Adipose tissue (tissue), 3 donors: ENCODE measurements around the gene STXBP5. TPM values are rescaled to one million over a fixed set of nuclear protein-coding genes. Genes with fewer than 3 reads are reported as not detected.

Source experiments
- H3K27ac ChIP-seq: one replicate; pipeline ENCODE4 v1.5.1; 2013; ENCODE audit warnings: low read depth, low read length
- WGBS, 3 donors: extraction: QIAGEN DNeasy Blood & Tissue Kit; methylation state at CpG; one replicate each; pipeline ENCODE4 v1.1.7; 2013; 5-methylcytosine and 5-hydroxymethylcytosine counted together
- polyA plus RNA-seq, 3 donors: library from polyadenylated mRNA; stranded (reverse); fragments of 200-250 nt; gene quantifications; one replicate each; pipeline ENCODE4 v1.2.3, GENCODE V29; 2013
- donor health status: healthy with polysubstance abuse.
- donor health status: Bipolar disorder and iron deficiency.
- donor health status: healthy.

The STXBP5 gene
- polyA plus RNA-seq, 3 donors = 4.4 to 8.8 (median 7.5) TPM

DNA sequence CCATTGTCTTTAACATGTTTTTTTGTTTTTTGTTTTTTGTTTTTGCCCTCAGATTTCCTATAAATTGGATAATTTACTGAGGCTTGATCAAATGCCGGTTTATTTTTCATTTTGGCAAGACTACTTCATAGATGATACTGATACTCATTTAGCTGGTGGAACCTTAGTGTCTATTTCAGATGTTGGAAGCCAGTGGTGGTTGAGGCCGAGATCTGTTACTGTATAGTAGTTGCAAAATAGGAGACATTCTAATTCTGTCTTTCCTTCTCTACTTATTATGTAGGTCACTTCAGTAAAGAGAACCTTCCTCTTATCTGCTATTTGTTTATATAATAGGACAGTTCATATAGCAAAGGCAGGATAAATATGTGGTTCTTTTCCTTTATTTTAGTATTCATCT, 63.4 kb downstream of the STXBP5 start:
- WGBS, 3 donors = 89 to 94% (median 93%) methylated on average over 2 of the region's 2 CpGs
- no peak overlapping the region for H3K27ac ChIP-seq

DNA sequence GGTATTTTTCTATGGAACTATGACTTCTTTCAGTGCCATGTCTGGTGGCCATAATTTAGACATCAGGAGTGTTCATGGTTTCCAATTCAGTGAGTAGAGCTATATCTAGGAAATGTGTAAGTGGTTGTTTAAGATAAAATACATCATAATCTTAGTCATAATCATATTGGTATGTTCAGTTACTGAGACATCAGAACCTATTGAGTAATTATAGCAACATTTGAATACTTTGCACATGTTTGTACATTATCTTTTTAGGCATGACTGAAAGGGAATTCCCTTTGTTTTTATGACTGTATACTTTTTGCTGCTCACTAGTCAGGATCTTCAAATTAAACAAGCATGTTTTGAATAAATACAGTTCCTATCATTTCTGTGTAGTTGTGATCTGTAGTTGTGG, 64.0 kb downstream of the STXBP5 start:
- no peak overlapping the region for H3K27ac ChIP-seq

DNA sequence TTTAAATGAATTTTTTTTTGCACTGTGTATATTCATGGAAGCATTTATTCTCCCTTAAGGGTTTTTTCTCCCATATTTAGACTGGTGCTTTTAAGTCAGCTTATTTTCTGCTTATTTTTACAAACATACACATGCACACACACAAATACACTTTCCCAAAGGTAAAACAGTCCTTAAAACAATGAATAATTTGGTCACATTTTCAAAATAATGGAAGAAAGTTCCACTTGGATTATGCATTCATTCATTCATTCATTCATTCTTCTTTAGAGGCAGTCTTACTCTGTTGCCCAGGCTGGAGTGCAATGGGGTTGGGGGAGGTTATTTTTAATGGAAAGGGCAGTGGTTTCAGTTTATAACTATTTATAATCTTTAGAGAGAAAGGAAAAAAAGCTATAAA, 69.8 kb downstream of the STXBP5 start:
- no peak overlapping the region for H3K27ac ChIP-seq

DNA sequence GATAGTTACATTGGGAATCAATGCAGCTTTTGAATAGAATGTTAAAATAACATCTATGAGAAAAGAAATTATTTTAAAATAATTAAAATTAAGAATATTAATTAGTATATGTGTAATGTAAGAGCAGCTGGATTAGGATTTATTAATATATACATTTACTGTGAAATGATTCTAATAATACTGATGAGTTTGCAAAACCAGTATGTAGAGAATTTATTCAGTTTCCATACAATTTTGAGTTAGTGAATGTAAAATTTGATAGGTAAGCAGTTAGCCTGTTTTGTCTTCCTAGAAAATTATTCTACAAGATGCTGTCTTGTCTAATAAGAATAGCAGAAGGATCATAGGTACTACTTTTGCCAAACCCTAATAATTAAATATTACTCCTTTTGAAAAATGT, 70.6 kb downstream of the STXBP5 start:
- no peak overlapping the region for H3K27ac ChIP-seq

DNA sequence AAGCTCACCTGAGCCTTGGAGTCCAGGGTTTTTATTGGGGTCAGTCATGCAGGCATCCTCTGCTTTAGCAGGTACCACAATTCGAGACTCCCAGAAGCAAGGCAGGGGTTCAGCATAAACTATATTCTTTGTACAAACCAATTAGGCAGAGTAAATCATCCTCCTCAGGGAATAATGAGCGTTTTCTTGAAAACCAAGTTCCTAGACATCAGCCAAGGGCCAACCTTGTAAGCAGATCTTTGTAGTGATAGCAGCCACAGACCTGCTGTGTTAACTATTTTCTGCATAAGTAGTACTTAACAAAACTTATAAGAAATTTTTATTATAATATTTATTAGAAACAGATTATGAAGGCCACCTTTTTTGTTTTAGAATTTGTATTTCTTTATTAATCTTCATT, 74.7 kb downstream of the STXBP5 start:
- WGBS, 3 donors = 66 to 85% (median 76%) methylated on average over 2 of the region's 2 CpGs
- H3K27ac ChIP-seq = no peak overlapping the region

DNA sequence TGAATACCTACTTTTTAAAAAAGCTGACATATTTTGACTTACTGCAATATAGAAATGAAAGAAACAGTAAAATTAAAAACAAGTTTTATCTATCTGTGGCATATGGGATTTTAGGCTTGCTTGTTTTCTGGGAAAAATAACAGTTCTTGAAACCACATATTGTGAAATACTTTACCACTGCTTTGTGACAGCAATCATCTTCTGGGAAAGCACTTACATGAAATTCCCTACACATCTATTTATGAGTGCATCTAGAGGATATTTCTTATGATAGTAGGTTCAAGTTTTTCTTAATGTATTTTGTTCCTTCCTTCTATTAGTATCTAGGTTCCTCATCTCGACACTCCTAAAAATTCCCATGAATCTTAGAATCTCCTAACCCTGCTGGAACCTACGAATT, 75.2 kb downstream of the STXBP5 start:
- 61 to 92% (median 80%) methylated on average over 2 of the region's 2 CpGs for WGBS, 3 donors
- no peak overlapping the region for H3K27ac ChIP-seq

DNA sequence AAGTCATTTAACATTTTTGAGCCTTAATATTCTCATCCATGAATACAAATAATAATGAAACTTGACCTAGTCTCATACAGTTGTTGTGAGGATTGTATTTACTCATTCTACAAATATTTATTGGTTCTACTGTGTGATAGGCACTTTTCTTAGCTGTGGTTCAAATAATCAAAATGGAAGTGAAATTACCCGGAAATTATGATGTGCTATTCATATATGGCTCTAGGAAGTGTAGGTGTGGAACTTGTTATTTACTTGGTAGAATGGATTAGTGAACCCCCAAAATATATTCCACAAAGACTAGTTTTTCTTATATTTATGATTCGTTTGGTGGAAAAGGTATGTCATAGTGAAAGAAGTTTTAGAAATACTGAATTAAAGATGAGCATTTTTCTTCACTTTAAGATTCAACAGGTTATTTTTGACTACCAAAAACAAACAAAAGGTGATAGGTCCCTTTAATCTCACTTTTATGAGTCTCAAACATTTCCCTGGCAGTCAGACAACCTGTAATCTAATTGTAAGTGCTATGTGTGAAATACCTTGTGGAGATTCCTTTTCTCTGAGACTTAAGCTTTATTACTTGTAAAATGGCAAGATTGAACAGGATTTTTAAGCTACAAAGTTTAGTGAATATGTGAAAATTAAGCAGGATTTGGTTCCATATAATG, 77.8 kb downstream of the STXBP5 start:
- WGBS, 3 donors = 85 to 97% (median 88%) methylated on average over 2 of the region's 2 CpGs
- H3K27ac ChIP-seq = no peak overlapping the region

DNA sequence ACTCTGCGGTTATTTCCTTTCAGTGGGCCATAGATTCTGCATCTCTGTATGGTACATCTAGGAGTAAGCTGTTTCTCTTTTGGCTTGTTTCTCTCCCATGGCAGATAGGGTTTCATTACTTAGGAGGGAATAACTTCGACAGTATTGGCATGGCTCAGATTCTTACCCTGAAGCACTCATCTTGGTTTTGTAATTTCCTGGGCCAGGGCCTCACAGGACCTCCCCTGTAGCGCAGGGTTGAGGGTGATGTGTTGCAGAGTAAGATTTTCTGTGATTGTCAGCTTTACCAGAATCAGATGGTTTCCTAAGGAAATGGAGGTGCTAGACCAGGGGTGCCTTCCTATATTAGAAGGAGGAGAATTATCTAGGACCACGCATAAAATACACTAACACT, 78.3 kb downstream of the STXBP5 start:
- H3K27ac ChIP-seq = no peak overlapping the region
- 79 to 82% (median 80%) methylated on average over 4 of the region's 4 CpGs for WGBS, 3 donors

DNA sequence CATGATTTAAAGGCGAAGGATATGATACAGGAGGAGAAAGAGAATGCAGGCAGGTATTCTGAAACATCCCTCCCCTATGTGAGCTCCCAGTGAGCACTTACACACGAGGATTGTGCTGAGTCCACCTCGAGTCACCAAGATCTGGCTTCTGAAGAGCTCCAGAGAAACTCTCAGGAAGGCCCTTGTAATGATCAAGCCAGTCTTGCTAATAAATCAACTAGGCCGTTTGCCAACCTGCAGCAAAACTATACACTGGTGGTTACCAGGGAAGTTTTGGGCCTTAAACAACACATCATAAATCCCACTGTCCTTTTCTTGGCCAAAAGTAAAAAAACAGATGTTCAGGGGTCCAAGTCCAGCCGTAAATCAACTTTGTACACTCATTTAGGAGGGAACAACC, 79.2 kb downstream of the STXBP5 start:
- WGBS, 3 donors = 46 to 59% (median 57%) methylated on average over 5 of the region's 5 CpGs
- no peak overlapping the region for H3K27ac ChIP-seq

DNA sequence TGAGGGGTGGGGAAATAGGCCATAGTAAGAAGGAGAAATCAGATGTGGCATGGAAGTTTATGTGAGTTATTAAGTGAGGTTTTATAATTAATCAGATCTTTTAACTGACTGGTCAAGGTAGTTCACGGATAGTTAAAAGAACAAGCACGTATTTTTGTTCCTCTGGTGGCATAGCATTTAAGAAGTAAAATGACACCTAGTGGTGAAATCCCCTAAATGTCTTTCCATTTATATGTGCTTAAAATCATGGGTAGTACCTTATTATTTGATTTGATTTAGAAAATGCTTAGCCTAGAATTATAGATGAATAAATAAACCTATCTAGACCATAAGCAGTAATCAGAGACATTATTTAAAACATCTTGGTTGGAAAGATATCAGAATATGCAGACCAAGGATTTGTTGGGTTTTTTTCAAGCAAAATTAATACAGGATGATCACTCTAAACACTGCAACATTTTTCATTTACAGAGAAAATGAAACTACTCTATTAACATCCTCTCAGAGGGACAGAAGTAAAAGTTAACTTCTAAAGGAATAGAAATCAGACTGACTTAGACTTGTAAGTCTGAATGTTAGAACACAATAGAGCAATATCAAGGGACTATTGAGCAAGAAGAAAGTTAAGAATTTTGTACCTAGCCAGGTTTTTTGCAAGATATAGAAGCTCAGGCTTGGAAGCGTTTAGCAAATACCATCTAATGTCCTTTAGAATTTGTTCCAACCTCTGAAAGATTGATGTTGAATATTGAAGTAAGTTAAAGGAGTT, 81.1 kb downstream of the STXBP5 start:
- no peak overlapping the region for H3K27ac ChIP-seq
- WGBS, 3 donors = 15 to 24% (median 20%) methylated on average over 3 of the region's 3 CpGs

DNA sequence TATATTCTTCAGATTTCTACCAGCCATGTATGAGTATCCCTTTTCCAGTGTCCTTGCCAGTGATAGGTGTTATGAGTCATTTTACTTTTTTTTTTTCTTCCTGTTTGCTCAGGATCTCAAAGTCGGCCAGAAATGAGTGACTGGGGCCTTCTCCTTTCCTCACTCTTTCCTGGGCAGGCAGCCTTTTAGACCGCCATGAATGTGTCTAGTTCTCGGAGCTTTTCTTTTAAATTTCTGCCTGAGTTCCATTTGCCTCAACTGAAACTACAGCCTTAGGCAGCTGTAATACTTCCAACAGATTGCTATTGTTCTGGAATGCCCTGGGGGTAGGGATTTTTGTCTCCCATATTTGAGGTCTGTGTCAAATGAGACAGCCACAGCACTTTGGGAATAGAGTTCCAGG, 83.7 kb downstream of the STXBP5 start:
- WGBS, 3 donors = 48 to 69% (median 57%) methylated on average over 3 of the region's 3 CpGs
- no peak overlapping the region for H3K27ac ChIP-seq

DNA sequence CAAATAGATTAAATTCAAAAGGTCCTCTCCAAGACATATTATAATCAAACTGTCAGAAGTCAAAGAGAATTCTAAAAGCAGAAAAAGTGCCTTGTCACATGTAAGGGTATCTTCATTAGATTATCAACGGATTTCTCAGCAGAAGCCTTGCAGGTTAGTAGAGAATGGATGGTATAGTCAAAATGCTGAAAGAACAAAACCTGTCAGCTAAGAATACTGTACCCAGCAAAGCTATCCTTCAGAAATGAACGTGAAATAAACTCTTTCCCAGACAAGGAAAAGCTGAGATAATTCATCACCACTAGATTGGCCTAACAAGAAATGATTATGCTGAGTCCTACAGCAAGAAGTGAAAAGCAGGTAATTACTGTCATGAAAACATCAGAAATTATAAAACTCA, 92.9 kb downstream of the STXBP5 start:
- no peak overlapping the region for H3K27ac ChIP-seq
- WGBS, 3 donors = 93 to 99% (median 94%) methylated on average over 2 of the region's 2 CpGs

DNA sequence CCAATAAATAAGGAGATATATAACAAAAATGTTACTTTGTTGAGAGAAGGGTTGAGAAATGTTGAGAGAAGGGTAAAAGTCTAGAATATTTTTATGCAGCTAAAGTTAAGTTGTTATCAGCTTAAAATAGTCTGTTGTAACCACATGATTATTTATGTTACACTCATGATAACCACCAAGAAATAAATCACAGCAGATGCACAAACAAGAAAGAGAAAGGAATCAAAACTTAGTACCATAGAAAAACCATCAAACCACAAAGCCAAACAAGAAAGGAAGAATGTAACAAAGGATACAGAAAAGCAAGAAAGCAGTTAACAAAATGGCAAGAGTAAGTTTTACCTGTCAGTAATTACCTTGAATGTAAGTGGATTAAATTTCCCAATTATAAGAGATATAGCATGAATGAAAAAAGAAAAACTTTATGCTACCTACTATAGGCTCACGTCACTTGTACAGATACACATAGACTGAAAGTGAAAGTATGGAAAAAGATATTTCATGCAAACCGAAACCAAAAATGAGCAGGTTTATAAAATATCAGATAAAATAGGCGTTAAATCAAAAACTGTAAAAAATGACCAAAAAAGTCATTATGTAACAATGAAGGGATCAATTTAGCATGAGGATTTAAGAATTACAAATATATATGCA, 93.6 kb downstream of the STXBP5 start:
- no peak overlapping the region for H3K27ac ChIP-seq
- 93 to 97% (median 95%) methylated on average over 3 of the region's 3 CpGs for WGBS, 3 donors

DNA sequence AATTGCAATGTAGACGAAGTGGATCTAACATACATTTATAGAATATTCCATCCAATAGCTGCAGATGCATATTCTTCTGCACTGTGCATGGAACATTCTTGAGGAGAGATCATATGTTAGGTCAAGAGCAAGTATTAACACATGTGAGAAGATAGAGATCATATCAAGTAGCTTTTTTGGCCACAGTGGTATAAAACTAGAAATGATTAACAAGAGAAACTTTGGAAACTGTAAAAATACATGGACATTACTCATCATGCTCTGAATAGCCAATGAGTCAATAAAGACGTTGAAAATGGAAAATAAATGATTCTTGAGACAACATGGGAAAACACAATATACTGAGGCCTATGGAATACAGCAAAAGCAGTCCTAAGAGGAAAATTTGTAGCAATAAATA, 94.2 kb downstream of the STXBP5 start:
- no peak overlapping the region for H3K27ac ChIP-seq
- 68 to 96% (median 94%) methylated on average over 2 of the region's 2 CpGs for WGBS, 3 donors

DNA sequence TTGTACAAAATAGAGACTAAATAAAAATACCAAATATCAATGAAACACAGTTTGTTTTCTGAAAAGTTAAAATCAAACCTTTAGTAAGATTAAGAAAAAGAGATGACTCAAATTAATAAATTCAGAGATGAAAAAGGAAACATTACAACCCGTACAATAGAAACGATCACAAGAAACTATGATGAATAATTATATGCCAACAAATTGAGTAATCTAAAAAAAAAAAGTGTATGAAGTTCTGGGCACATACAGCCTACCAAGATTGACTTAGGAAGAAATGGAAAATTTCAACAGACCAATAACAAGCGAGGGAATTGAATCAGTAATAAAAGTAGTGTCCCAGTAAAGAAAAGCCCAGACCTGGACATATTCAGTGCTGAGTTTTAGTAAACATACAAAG, 94.8 kb downstream of the STXBP5 start:
- WGBS, 3 donors = 95 to 99% (median 95%) methylated on average over 3 of the region's 3 CpGs
- no peak overlapping the region for H3K27ac ChIP-seq

DNA sequence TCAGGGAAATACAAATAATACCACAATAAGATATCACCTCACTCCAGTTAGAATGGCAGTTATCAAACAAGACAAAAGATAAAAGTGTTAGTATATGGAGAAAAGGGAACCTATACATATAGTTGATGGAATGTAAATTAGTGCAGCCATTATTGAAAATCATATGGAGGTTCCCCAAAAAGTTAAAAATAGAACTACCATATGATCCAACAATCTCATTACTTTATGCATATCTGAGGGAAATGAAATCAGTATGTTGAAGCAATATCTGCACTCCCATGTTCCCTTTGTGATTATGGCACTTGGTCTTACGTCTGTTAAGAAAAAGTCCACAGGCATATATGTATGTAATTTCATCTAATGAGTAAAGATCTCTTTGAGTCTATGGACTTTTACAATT, 96.9 kb downstream of the STXBP5 start:
- 86 to 97% (median 96%) methylated on average over 1 of the region's 1 CpG for WGBS, 3 donors
- H3K27ac ChIP-seq = no peak overlapping the region

DNA sequence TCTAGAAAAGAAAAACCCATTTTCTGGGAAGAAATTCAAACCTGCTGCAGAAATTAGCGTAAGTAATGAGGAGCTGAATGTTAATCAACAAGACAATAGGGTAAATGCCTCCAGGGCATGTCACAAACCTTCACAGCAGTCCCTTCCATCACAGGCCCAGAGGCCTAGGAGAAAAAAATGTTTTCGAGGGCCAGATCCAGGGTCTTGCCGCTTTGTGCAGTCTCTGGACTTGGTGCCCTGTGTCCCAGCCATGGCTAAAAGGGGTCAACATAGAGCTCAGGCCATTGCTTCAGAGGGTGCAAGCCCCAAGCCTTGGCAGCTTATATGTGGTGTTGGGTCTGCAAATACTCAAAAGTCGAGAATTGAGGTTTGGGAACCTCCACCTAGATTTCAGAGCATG, 99.8 kb downstream of the STXBP5 start:
- H3K27ac ChIP-seq = no peak overlapping the region
- 98% methylated on average over 4 of the region's 4 CpGs for WGBS, 3 donors

DNA sequence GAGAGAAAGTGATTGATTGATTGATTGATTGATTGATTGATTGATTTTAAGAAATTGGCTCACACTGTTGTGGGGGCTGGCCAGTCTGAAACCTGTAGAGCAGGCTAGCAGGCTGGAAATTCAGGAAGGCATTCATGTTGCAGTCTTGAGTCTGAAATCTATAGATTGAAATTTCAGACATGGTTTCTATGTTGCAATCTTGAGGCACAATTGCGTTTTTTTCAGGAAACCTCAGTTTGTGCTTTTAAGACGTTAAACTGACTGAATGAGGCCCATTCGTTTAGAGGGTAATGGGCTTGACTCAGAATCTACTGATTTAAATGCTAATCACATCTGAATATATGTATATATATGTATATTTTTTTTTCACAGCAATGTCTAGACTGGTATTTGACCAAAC, 106.3 kb downstream of the STXBP5 start:
- H3K27ac ChIP-seq = no peak overlapping the region
- whole genome bisulfite sequencing, 3 donors = 56 to 92% (median 64%) methylated on average over 3 of the region's 3 CpGs

DNA sequence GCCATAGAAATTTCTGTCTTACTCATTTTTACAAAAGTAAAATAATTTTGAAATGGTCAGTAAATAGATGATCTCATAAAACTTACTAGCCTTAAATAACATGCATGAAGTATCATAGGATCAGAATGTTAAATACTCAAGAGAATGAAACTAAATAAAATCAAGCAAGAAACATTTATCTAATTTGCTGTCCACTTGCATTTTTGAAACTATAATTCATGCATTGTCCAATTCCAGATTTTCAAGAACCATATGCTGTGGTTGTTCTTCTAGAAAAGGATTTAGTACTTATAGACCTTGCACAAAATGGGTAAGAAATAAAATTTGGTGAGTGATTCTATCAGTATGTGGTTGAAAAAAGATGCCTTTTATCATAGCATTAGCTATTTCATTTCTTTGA, 107.0 kb downstream of the STXBP5 start:
- no peak overlapping the region for H3K27ac ChIP-seq

DNA sequence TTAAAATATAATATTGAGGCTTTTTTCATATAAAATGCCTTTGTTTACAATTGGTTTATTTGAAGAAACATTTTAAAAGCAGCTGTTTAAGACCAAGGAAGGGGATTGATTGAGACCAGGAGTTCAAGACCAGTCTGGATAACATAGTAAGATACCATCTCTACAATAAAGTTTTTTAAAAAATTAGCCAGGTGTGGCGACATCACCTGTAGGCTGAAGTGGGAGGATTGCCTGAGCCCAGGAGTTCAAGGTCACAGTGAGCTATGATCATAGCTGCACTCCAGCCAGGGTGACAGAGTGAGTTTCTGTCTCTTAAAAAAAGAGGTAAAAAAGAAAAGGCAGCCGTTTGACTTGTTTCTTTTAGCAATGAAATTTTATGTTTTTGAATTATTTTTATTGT, 117.0 kb downstream of the STXBP5 start:
- 78 to 83% (median 81%) methylated on average over 2 of the region's 2 CpGs for WGBS, 3 donors
- no peak overlapping the region for H3K27ac ChIP-seq
